ENCODE measurements around the gene GPC6.

GPC6 gene

DNA sequence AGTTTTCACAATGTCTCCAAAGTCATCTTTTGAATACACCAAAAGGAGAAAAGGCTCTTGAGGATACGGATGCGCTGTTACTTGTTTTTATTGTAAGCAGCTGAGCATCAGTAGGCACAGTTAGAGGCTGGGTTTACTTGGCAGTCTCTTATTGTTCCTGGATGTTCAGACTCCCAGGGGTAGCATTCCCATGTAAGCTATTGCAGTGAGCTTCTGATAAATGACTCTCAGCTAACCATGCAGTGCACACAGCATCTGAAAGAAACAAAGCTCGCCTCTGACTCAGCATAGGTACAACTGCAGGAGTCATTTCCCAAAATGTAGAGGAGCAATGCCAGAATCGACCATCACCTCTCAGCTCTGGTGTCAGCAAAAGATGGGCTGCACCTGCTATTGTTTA is 1168.1 kb downstream of the GPC6 start:
- no peaks in the 10 kb centered on the region for H3K36me3 ChIP-seq (ENCODE audit: insufficient read depth)
- H3K4me1 ChIP-seq (ENCODE audit: low read depth, poor library complexity, severe bottlenecking): no peaks in the 10 kb centered on the region
- H4K20me1 ChIP-seq (ENCODE audit: insufficient read depth): no peaks in the 10 kb centered on the region
- no peaks in the 10 kb centered on the region for H3K27me3 ChIP-seq (ENCODE audit: insufficient read depth, low read depth)
- no peak overlapping the region for H3K27ac ChIP-seq
- no peak overlapping the region for H2AFZ ChIP-seq (ENCODE audit: low read depth)
- TF ChIP-seq, protein P1, sequence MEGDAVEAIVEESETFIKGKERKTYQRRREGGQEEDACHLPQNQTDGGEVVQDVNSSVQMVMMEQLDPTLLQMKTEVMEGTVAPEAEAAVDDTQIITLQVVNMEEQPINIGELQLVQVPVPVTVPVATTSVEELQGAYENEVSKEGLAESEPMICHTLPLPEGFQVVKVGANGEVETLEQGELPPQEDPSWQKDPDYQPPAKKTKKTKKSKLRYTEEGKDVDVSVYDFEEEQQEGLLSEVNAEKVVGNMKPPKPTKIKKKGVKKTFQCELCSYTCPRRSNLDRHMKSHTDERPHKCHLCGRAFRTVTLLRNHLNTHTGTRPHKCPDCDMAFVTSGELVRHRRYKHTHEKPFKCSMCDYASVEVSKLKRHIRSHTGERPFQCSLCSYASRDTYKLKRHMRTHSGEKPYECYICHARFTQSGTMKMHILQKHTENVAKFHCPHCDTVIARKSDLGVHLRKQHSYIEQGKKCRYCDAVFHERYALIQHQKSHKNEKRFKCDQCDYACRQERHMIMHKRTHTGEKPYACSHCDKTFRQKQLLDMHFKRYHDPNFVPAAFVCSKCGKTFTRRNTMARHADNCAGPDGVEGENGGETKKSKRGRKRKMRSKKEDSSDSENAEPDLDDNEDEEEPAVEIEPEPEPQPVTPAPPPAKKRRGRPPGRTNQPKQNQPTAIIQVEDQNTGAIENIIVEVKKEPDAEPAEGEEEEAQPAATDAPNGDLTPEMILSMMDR (conservative IDR thresholded peaks at IDR 0.05; ENCODE audit: low read depth, low read length): no peak
- H3K4me3 ChIP-seq (IDR thresholded peaks at IDR 0.05; ENCODE audit: insufficient read depth, low read depth, low read length): no peak overlapping the region
- H3K79me2 ChIP-seq (ENCODE audit: insufficient read depth, low read depth): no peaks in the 10 kb centered on the region
- no peak overlapping the region for H3K9ac ChIP-seq
- no peak overlapping the region for H3K4me2 ChIP-seq

DNA sequence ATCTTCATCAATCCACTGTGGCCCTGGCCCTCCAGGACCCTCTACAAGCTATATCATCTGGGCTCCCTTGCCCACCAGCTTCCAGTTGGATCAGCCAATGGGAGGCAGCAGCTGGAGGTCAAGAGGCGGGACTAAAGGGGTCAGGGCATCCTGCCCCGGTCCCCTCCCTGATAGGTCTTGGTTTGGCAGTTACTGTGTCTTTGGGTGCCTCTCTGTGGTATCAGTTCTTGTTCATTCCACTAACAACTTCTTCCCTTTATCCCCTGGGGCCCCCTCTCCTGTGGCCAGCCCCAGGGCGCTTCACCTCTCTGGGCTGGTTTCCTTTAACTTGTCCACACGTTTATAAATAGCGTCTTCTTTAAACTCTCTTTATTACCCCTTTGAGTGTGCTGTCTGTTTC is 1169.3 kb downstream of the GPC6 start:
- no peaks in the 10 kb centered on the region for H3K79me2 ChIP-seq (ENCODE audit: insufficient read depth, low read depth)
- TF ChIP-seq, protein P1 (conservative IDR thresholded peaks at IDR 0.05; ENCODE audit: low read depth, low read length): no peak
- H3K4me3 ChIP-seq (IDR thresholded peaks at IDR 0.05; ENCODE audit: insufficient read depth, low read depth, low read length): no peak overlapping the region

DNA sequence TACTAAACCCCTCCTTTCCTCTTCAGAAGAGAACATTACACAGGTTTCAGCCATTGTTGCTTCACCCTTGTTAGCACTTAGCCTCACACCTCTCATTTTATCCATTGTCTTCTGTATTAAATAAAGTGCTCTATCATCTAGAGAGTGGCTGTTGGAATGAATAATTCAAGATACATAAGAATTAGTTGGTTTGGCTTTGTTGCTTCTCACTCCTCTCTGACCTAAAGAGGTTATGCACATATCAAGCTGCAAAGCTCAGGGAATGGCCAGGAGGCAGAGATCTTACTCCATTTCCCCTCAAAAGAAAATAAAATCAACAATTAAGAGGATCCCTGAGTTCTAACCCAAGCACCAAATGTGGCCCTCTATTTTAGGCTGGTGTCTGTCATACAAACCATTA is 1173.2 kb downstream of the GPC6 start:
- Histone ChIP-seq H3K27me3 (ENCODE audit: insufficient read depth, low read depth) (no peaks in the 10 kb centered on the region), H3K36me3 (ENCODE audit: insufficient read depth) (no peaks in the 10 kb centered on the region), H3K9ac (no peak overlapping the region), H3K4me2 (no peak overlapping the region), H3K27ac (no peak overlapping the region), H2AFZ (ENCODE audit: low read depth) (no peak overlapping the region), H4K20me1 (ENCODE audit: insufficient read depth) (no peaks in the 10 kb centered on the region), H3K4me1 (ENCODE audit: low read depth, poor library complexity, severe bottlenecking) (no peaks in the 10 kb centered on the region), H3K79me2 (ENCODE audit: insufficient read depth, low read depth) (no peaks in the 10 kb centered on the region), H3K4me3 (IDR thresholded peaks at IDR 0.05; ENCODE audit: insufficient read depth, low read depth, low read length) (no peak overlapping the region)
- TF ChIP-seq, protein P1 (conservative IDR thresholded peaks at IDR 0.05; ENCODE audit: low read depth, low read length): no peak

More for the DNA sequence above, 1169.3 kb downstream of the GPC6 start:
- no peak overlapping the region for H2AFZ ChIP-seq (ENCODE audit: low read depth)
- H4K20me1 ChIP-seq (ENCODE audit: insufficient read depth): no peaks in the 10 kb centered on the region
- no peaks in the 10 kb centered on the region for H3K4me1 ChIP-seq (ENCODE audit: low read depth, poor library complexity, severe bottlenecking)
- H3K27ac ChIP-seq: no peak overlapping the region
- H3K27me3 ChIP-seq (ENCODE audit: insufficient read depth, low read depth): no peaks in the 10 kb centered on the region
- no peak overlapping the region for H3K9ac ChIP-seq
- H3K4me2 ChIP-seq: no peak overlapping the region
- H3K36me3 ChIP-seq (ENCODE audit: insufficient read depth): no peaks in the 10 kb centered on the region

DNA sequence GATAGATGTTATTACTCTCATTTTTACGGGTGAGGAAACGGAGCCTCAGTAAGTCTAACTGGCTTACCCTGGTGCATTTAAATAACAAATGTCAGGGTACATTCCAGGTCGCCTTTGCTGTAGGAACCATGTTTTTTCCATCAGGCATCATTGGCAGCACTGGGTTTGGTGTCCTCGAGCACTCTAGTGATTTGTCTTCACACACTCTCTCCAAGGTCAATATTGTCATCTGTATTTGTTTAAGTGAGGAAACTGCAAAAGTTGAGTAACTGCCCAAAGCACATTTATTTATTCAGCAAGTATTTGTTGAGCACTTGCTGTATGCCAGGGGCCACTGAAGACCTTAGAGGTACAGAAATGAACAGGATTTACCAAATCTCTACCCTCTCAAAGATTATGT is 1174.3 kb downstream of the GPC6 start:
- Histone ChIP-seq H3K4me2 (no peak overlapping the region), H4K20me1 (ENCODE audit: insufficient read depth) (no peaks in the 10 kb centered on the region), H3K4me3 (IDR thresholded peaks at IDR 0.05; ENCODE audit: insufficient read depth, low read depth, low read length) (no peak overlapping the region), H3K9ac (no peak overlapping the region), H3K27ac (no peak overlapping the region), H3K79me2 (ENCODE audit: insufficient read depth, low read depth) (no peaks in the 10 kb centered on the region), H3K27me3 (ENCODE audit: insufficient read depth, low read depth) (no peaks in the 10 kb centered on the region), H3K4me1 (ENCODE audit: low read depth, poor library complexity, severe bottlenecking) (no peaks in the 10 kb centered on the region), H3K36me3 (ENCODE audit: insufficient read depth) (no peaks in the 10 kb centered on the region), H2AFZ (ENCODE audit: low read depth) (no peak overlapping the region)
- TF ChIP-seq, protein P1 (conservative IDR thresholded peaks at IDR 0.05; ENCODE audit: low read depth, low read length): no peak
